Measurements from ENCODE around the gene TAF4.

The TAF4 gene

GRCh38 chr20:62042025-62042820 is 23.5 kb downstream of the TAF4 start:
- no peak for DNase-seq (ENCODE audit: low read depth in 2 of 2)

- DNase-seq (ENCODE audit: low read depth in 2 of 2), result no peak
Measured at GRCh38 chr20:62040933-62041332, 24.7 kb downstream of the TAF4 start.

GRCh38 chr20:62040381-62040922 is 25.2 kb downstream of the TAF4 start:
- DNase-seq (ENCODE audit: low read depth in 2 of 2), result no peak

DNA sequence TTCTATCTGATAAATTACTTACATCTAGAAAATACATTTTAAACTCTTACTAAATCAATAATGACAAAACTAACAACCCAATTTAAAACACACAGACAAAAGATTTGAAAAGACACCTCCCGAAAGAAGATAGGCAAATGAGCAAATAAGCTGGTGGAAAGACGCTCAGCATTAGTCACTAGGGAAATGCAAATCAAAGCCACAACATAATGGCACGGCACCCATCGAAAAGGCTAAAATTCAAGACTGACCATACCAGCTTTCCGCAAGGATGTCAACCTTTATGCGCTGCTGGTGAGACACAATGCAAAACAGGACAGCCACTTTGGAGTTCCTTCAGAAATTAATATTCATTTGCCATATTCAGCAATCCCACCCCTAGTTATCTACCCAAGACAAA is 25.9 kb downstream of the TAF4 start:
- no peak for DNase-seq (ENCODE audit: low read depth in 2 of 2)

GRCh38 chr20:62032609-62033368 is 32.9 kb downstream of the TAF4 start:
- DNase-seq (ENCODE audit: low read depth in 2 of 2), result no peak

GRCh38 chr20:62031462-62032092 is 34.1 kb downstream of the TAF4 start:
- DNase-seq (ENCODE audit: low read depth in 2 of 2), result no peak

GRCh38 chr20:62030834-62031434 is 34.7 kb downstream of the TAF4 start:
- DNase-seq (ENCODE audit: low read depth in 2 of 2), result no peak

DNA sequence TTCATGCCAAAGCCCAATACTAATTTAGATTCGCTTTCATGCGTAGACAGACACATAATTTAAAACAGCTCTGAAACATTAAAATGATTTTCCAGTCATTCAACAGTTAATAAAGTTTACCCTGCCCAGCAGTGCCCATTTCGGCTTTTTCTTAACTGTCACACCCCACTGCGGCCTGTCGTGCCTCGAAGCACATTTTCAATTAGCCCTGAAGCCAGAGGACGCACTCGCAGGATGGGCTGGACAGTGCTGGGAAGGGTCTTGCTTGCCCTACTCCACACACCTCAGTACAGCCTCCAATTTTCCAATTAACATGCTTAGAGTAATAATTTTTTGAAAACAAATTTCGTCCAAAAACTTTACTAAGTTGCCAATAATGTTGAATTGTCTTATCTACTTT is 35.3 kb downstream of the TAF4 start:
- DNase-seq (ENCODE audit: low read depth in 2 of 2), result no peak

GRCh38 chr20:62029949-62030348 is 35.7 kb downstream of the TAF4 start:
- no peak for DNase-seq (ENCODE audit: low read depth in 2 of 2)

DNA sequence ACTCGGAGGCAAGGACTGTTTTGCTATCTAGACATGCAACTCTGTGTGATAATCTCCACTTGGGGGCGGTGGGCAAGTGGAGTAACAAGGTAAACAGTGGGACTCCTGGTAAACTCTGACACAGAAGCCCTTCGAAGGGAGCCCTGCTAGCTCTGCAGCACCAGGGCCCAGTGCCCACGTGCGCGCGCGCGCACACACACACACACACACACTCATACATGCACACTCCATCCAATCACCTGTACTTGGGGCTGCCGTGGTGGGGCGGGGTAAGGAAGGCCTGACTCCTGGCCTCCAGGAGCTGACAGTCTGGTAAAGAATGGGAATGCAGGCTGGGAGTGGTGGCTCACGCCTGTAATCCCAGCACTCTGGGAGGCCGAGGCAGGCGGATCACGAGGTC is 36.4 kb downstream of the TAF4 start:
- no peak for DNase-seq (ENCODE audit: low read depth in 2 of 2)

GRCh38 chr20:62028384-62028783 is 37.3 kb downstream of the TAF4 start:
- DNase-seq (ENCODE audit: low read depth in 2 of 2), result no peak

GRCh38 chr20:62027698-62028321 is 37.9 kb downstream of the TAF4 start:
- no peak for DNase-seq (ENCODE audit: low read depth in 2 of 2)

GRCh38 chr20:62027116-62027515 is 38.6 kb downstream of the TAF4 start:
- DNase-seq (ENCODE audit: low read depth in 2 of 2), result no peak

DNA sequence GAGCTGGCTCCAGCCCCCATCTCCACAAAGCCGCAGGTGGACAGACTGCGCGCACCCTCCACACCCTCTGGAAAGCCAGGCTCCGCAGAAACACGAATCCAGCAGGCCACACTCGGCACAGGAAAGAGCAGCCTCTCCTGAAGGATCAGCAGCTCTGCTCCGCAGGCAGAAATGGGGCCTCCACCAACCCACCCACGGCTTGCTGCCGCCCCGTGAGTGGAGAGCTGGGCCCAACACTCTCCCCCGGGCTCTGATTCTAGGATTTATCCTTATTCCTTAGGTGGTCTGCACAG is 39.2 kb downstream of the TAF4 start:
- DNase-seq (ENCODE audit: low read depth in 2 of 2), result no peak

DNA sequence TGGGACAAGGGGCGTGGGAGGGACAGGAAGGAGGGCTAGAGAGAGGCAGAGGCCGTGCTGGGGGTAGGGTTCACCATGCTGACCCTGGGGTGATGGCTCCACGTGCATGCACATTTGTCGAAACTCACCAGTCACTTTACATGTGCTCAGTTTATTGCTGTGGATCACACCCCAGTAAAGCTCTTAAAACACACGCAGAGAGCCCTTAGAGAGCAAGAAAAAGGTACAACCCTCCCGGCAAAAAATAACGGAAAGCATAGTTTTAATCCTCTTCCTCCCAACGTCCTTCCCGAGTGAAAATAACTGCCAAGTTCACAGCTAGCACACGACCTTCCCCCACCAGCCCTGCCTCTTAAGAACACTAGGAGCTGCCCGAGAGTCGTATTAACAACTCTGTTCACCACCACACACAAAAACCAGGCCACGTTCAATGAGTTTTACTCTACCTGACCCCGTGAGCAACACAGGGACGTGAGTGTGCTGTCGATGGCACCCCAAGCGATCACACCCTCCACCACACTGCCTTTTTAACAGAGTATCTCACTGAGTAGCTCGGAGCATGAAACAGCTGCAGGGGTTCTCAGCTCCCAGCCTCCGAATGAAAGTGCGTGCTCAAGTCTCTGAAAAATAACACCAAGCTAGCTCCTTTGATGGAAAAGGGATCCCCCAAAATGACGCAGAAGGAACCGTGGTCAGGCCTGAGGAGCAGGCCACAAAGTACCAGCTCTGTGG is 39.7 kb downstream of the TAF4 start:
- DNase-seq (ENCODE audit: low read depth in 2 of 2), result no peak

DNA sequence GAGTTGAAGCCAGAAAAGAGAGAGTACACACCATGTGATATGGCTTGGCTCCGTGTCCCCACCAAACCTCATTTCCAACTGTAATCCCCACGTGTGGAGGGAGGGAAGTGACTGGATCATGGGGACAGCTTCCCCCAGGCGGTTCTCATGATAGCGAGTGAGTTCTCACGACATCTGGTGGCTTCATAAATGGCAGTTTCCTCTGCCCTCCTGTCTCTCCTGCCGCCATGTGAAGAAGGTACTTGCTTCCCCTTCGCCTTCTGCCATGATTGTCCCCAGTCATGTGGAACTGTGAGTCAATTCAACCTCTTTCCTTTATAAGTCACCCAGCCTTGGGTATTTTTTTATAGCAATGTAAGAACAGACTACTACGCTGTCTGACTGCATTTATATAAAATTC is 40.3 kb downstream of the TAF4 start:
- DNase-seq (ENCODE audit: low read depth in 2 of 2), result no peak

GRCh38 chr20:62023935-62024334 is 41.7 kb downstream of the TAF4 start:
- DNase-seq (ENCODE audit: low read depth in 2 of 2), result no peak

DNA sequence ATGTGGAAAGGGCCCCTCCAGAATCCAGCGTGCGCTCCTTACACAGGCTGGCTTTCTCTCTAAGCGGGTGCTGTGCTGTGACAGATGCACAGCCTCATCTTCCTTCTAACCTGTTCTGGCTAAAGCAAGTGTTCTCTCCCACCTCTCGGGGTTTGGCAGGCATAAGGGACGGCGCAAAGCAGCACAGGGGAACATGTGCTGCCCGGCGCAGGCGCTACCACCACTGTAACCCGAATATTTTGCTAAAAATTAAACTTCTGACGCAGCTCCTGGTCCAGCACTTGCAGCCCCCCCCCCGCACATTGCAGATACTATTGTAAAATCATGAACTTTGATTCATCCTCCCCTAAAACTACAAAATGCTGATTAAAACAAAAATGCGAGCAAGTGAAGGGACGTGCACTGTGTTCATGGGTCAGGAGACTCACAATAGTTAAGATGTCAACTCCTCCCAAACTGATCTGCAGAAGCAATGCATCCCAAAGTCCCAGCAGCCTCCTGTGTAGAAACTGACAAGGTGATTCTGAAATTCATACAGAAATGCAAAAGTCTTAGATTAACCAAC is 43.0 kb downstream of the TAF4 start:
- DNase-seq (ENCODE audit: low read depth in 2 of 2), result no peak

DNA sequence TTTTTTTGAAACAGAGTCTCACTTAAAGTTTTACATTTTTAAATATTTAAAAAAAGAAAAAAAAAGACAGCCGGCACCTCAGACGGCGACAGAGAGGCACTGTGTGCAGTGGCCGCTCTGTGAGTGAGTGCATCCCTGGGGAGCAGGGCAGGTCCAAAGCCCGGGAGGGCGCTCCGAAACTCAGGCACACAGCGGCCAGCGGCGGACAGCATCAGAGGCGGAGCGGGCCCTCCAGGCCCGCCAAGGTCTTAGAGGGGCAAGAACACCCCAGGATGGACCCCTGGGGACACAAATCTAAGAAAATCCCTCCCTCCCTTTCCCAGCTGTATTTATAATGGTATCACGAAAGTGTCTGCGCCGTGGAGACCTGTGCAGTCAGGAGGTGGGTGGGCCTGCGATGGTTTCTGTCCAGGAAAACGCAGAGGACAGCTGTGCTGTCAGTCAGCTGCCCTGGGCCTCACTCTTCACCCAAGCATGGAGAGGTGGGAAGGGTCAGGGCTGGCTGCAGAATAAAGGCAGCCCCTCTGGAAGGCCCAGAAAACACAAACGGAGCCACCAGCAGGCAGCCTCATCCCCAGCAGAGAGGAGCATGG is 43.8 kb downstream of the TAF4 start:
- DNase-seq (ENCODE audit: low read depth in 2 of 2), result no peak

GRCh38 chr20:62020935-62021701 is 44.6 kb downstream of the TAF4 start:
- no peak for DNase-seq (ENCODE audit: low read depth in 2 of 2)
